ENCODE results near the gene IMPDH1.

IMPDH1 gene

DNA sequence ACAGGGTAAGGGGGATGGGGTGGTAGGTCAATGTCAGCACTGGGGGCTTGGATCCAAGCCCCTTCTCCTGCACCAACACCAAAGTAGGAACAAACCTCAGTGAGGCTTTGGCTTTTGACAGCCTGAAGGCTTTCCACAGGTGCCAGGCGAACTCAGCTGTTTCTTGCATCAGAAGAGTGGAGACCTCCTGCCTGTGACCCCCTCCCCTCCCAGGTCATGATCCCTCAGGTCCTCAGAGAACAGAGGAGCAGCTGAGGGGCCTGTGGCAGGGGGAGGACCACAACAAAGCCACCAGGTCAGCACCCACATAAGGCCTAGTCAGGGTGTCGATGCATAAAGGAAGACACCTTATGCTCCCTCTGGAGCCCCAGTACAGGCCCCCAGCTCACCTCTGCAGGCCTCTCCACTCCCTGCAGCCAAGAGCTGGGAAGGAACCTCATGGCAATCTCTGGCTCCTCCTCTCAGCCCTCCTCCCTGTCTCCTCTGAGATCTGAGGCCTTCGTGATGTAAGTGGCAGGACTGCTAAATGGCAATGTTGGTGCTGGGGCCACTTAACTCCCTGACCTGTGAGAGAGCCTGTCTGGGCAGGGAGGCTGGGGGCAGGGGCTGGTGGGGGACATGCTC is 29.2 kb downstream of the IMPDH1 start:
- H3K27me3 Mint-ChIP-seq = no peaks in the 10 kb centered on the region
- H3K4me1 Mint-ChIP-seq (ENCODE audit: low read depth) = peaks cover 18% of the 10 kb centered on the region
- no peak overlapping the region for H3K4me3 Mint-ChIP-seq
- H3K36me3 Mint-ChIP-seq (ENCODE audit: low read depth) = no peaks in the 10 kb centered on the region
- H3K27ac Mint-ChIP-seq = peak overlapping the region; percentile 52
- no peaks in the 10 kb centered on the region for H3K9me3 Mint-ChIP-seq
- intact Hi-C loops (cut with micrococcal nuclease) = no loop called here

DNA sequence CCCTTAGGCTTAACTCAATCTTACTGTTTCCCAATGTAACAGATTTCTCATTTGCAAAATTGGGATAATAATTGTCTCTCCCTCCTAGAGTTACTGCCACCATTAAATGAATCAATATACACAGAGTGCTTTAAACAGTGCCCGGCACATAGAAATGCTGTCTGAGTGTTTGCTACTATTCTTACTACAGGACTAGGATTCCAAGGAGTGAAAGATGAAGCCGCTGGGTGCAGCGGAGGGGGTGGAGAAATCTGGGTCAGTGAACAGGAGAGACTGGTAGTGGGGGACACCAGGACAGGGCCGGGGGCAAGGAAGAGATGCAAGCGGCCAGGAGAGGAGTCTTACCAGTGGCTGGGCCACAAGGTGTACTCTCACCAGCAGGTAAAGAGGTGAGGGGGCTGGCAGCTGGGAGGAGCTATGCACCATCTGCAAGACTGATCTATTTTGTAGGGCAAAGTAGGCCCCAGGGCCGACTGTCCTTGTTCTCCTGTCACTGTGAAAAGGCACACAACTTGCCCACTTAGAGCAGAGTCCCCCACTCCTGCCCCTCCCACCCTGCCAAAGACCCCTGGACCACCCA is 29.8 kb downstream of the IMPDH1 start:
- no peak overlapping the region for H3K4me3 Mint-ChIP-seq
- no peaks in the 10 kb centered on the region for H3K9me3 Mint-ChIP-seq
- H3K4me1 Mint-ChIP-seq (ENCODE audit: low read depth) = peaks cover 13% of the 10 kb centered on the region
- intact Hi-C loops (cut with micrococcal nuclease) = no loop called here
- no peaks in the 10 kb centered on the region for H3K27me3 Mint-ChIP-seq
- H3K36me3 Mint-ChIP-seq (ENCODE audit: low read depth) = no peaks in the 10 kb centered on the region
- H3K27ac Mint-ChIP-seq = no peak overlapping the region

DNA sequence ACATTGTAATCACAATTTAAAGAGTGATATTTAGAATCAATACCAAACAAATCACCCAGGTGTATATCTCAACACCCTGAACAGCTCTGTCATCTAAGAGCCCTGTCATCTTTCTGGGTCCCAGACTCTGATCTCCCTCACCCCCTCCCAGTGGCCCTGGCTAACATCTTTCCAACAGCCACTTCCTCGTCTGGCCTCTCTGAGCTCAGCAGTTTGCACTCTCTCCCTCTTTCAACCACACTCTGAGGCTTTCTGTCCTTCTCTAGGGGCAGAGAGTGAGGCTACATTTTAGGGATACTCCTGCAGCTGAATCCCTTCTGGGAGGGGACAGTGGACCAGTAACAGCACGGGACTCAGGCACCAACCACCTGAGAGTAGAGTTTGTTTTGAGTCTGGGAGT is 31.1 kb downstream of the IMPDH1 start:
- intact Hi-C loops (cut with micrococcal nuclease) = no loop called here
- peaks cover 13% of the 10 kb centered on the region for H3K4me1 Mint-ChIP-seq (ENCODE audit: low read depth)
- peaks cover 1% of the 10 kb centered on the region for H3K27me3 Mint-ChIP-seq

GRCh38 chr7:128376077-128376476 is 33.7 kb downstream of the IMPDH1 start:
- H3K9me3 Mint-ChIP-seq = no peaks in the 10 kb centered on the region
- H3K27me3 Mint-ChIP-seq = peaks cover 1% of the 10 kb centered on the region
- no peak overlapping the region for H3K27ac Mint-ChIP-seq
- H3K36me3 Mint-ChIP-seq (ENCODE audit: low read depth) = no peaks in the 10 kb centered on the region
- no peak overlapping the region for H3K4me3 Mint-ChIP-seq
- intact Hi-C loops (cut with micrococcal nuclease) = no loop called here
- peaks cover 5% of the 10 kb centered on the region for H3K4me1 Mint-ChIP-seq (ENCODE audit: low read depth)

More for the DNA sequence above, 31.1 kb downstream of the IMPDH1 start:
- H3K4me3 Mint-ChIP-seq = no peak overlapping the region
- no peak overlapping the region for H3K27ac Mint-ChIP-seq
- no peaks in the 10 kb centered on the region for H3K36me3 Mint-ChIP-seq (ENCODE audit: low read depth)
- H3K9me3 Mint-ChIP-seq = no peaks in the 10 kb centered on the region

DNA sequence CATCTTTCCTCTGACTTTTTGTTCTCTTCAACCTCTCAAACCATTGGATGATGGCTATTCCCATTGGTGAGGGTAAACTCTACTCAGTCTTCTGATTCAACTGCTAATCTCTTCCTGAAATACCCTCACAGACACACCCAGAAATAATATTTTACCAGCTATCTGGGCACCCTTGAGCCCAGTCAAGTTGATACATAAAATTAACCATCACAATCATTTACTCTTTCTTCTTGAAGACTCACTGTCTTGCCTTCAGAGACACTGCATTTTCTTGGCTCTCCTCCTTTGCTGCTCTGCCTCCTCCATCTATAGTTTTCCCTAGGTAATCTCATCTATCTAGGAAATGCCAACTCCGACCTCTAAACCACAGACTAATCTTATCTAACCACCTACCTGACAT is 35.7 kb downstream of the IMPDH1 start:
- Mint-ChIP-seq H3K9me3 (no peaks in the 10 kb centered on the region), H3K36me3 (ENCODE audit: low read depth) (no peaks in the 10 kb centered on the region), H3K27ac (no peak overlapping the region), H3K4me1 (ENCODE audit: low read depth) (no peaks in the 10 kb centered on the region), H3K27me3 (peaks cover 1% of the 10 kb centered on the region), H3K4me3 (no peak overlapping the region)
- intact Hi-C loops (cut with micrococcal nuclease) = no loop called here

GRCh38 chr7:128373606-128374005 is 36.2 kb downstream of the IMPDH1 start:
- no peaks in the 10 kb centered on the region for H3K4me1 Mint-ChIP-seq (ENCODE audit: low read depth)
- intact Hi-C loops (cut with micrococcal nuclease) = no loop called here
- no peak overlapping the region for H3K27ac Mint-ChIP-seq
- no peak overlapping the region for H3K4me3 Mint-ChIP-seq
- peaks cover 1% of the 10 kb centered on the region for H3K27me3 Mint-ChIP-seq
- H3K36me3 Mint-ChIP-seq (ENCODE audit: low read depth) = no peaks in the 10 kb centered on the region
- H3K9me3 Mint-ChIP-seq = no peaks in the 10 kb centered on the region

DNA sequence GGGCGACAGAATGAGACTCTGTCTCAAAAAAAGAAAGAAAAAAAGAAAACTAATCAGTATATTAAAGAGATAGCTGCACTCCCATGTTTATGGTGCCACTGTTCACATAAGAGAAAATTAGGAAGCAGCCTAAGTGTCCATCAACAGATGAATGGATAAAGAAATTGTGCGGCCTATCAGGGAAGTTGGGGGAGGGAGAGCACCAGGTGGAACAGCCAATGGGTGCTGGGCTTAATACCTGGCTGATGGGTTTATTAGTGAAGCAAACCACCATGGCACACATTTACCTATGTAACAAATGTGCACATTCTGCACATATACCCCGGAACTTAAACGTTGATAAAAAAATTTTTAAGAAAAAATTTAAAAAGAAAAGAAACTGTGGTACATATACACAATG is 39.3 kb downstream of the IMPDH1 start:
- H3K4me1 Mint-ChIP-seq (ENCODE audit: low read depth) = peaks cover 14% of the 10 kb centered on the region
- intact Hi-C loops (cut with micrococcal nuclease) = no loop called here
- H3K27ac Mint-ChIP-seq = no peak overlapping the region
- no peaks in the 10 kb centered on the region for H3K36me3 Mint-ChIP-seq (ENCODE audit: low read depth)
- no peak overlapping the region for H3K4me3 Mint-ChIP-seq
- no peaks in the 10 kb centered on the region for H3K9me3 Mint-ChIP-seq
- H3K27me3 Mint-ChIP-seq = peaks cover 6% of the 10 kb centered on the region

GRCh38 chr7:128366986-128367385 is 42.8 kb downstream of the IMPDH1 start:
- Mint-ChIP-seq H3K27ac (no peak overlapping the region), H3K9me3 (no peaks in the 10 kb centered on the region), H3K4me1 (ENCODE audit: low read depth) (peaks cover 20% of the 10 kb centered on the region), H3K36me3 (ENCODE audit: low read depth) (no peaks in the 10 kb centered on the region), H3K27me3 (peaks cover 37% of the 10 kb centered on the region), H3K4me3 (no peak overlapping the region)
- intact Hi-C loops (cut with micrococcal nuclease) = no loop called here

DNA sequence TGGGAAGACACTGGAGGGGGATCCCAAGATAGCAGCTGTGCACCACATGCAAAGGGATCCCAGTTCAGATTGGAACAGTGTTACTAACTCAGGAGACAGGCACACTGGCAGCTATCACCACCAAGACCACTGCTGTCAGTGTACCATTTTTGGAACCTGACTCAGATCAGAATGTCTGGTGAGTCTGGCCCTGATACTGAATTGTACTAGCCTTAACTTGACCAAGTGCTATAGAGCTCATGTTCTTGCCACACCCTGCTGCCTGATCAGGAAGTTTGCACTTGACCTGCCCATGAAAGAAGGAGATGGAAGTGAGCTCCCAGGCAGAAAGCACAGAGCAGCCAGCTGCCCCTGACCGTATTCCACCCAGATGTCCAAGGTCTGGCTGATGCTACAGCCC is 43.5 kb downstream of the IMPDH1 start:
- Mint-ChIP-seq H3K4me3 (no peak overlapping the region), H3K36me3 (ENCODE audit: low read depth) (no peaks in the 10 kb centered on the region), H3K4me1 (ENCODE audit: low read depth) (peaks cover 26% of the 10 kb centered on the region), H3K27ac (no peak overlapping the region), H3K9me3 (no peaks in the 10 kb centered on the region), H3K27me3 (peaks cover 41% of the 10 kb centered on the region)
- intact Hi-C loops (cut with micrococcal nuclease) = no loop called here

DNA sequence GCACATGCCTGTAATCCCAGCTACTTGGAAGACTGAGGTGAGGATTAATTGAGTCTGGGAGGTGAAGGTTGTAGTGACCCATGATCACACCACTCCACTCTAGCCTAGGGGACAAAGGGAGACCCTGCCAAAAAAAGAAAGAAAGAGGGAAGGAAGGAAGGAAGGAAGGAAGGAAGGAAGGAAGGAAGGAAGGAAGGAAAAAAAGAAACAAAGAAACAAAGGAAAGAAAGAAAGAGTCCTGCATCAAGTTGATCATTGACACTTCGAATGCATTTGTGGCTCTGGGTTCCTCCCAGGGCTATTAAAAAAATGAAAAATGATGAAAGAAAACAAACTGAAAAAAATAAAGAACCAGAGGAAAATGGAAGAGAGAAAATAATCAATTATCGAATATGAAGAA is 44.4 kb downstream of the IMPDH1 start:
- Mint-ChIP-seq H3K27ac (no peak overlapping the region), H3K27me3 (peaks cover 49% of the 10 kb centered on the region), H3K9me3 (no peaks in the 10 kb centered on the region), H3K4me3 (no peak overlapping the region), H3K4me1 (ENCODE audit: low read depth) (peaks cover 34% of the 10 kb centered on the region), H3K36me3 (ENCODE audit: low read depth) (no peaks in the 10 kb centered on the region)
- intact Hi-C loops (cut with micrococcal nuclease) = no loop called here

- Mint-ChIP-seq H3K9me3 (no peaks in the 10 kb centered on the region), H3K36me3 (ENCODE audit: low read depth) (no peaks in the 10 kb centered on the region), H3K4me1 (ENCODE audit: low read depth) (peaks cover 45% of the 10 kb centered on the region), H3K4me3 (no peak overlapping the region), H3K27ac (no peak overlapping the region), H3K27me3 (peaks cover 59% of the 10 kb centered on the region)
- intact Hi-C loops (cut with micrococcal nuclease) = no loop called here
Observed at GRCh38 chr7:128364166-128364870, 45.5 kb downstream of the IMPDH1 start.

DNA sequence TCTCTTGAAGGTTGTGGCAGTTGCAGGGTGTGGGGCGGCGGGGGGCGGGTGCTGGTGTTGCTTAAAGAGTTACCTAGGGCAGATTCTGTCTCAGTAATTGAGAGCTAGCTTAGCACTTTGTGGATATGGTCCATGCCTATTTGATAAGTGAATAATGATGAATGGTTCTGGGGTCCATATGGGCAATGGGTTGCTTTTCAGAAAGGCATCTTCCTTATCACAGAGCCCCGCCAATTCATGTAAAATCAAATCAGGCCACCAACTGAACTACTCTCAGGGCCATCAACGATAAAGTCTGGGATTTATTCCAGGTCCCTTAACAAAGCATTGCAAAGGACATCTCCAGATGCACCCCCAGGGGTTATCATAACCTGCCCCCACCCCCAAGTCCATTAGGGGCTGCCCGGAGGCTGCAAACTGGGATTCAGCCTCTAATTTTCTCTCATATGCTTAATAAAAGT is 46.5 kb downstream of the IMPDH1 start:
- H3K27ac Mint-ChIP-seq = no peak overlapping the region
- no peaks in the 10 kb centered on the region for H3K36me3 Mint-ChIP-seq (ENCODE audit: low read depth)
- peaks cover 54% of the 10 kb centered on the region for H3K4me1 Mint-ChIP-seq (ENCODE audit: low read depth)
- H3K27me3 Mint-ChIP-seq = peaks cover 59% of the 10 kb centered on the region
- no peaks in the 10 kb centered on the region for H3K9me3 Mint-ChIP-seq
- no peak overlapping the region for H3K4me3 Mint-ChIP-seq
- intact Hi-C loops (cut with micrococcal nuclease) = no loop called here

- intact Hi-C loops (cut with micrococcal nuclease) = no loop called here
- Mint-ChIP-seq H3K27ac (no peak overlapping the region), H3K36me3 (ENCODE audit: low read depth) (no peaks in the 10 kb centered on the region), H3K4me3 (no peak overlapping the region), H3K27me3 (peaks cover 59% of the 10 kb centered on the region), H3K9me3 (no peaks in the 10 kb centered on the region), H3K4me1 (ENCODE audit: low read depth) (peaks cover 60% of the 10 kb centered on the region)
Observed at GRCh38 chr7:128362670-128363069, 47.1 kb downstream of the IMPDH1 start.

Data from dendritic cell treated with granulocyte-macrophage colony-stimulating factor and Interleukin-4, amounts not matched to agents 40 ng/mL and 50 ng/mL, for 4 days (primary cell).